ENCODE results near the gene OXSM.

OXSM gene

GRCh38 chr3:25789596-25790556 is at the start of gene OXSM:
Gene OXSM (plus strand): TSS chr3:25790090. CDS start chr3:25791021, 931 bp downstream.
- peak within 1 kb of the TSS; percentile 66 for H3K27ac ChIP-seq
- TF ChIP-seq CTCF (IDR thresholded peaks at IDR 0.05) (no peak), ZFX (IDR thresholded peaks at IDR 0.05; ENCODE audit: borderline replicate concordance) (no peak)

GRCh38 chr3:25744470-25744869 is 45.4 kb upstream of the OXSM start:
- H3K27ac ChIP-seq = no peak overlapping the region
- TF ChIP-seq ZFX (IDR thresholded peaks at IDR 0.05; ENCODE audit: borderline replicate concordance) = no peak
- TF ChIP-seq CTCF (IDR thresholded peaks at IDR 0.05) = no peak

GRCh38 chr3:25747033-25747432 is 42.9 kb upstream of the OXSM start:
- TF ChIP-seq CTCF (IDR thresholded peaks at IDR 0.05) (no peak), ZFX (IDR thresholded peaks at IDR 0.05; ENCODE audit: borderline replicate concordance) (no peak)
- no peak overlapping the region for H3K27ac ChIP-seq

- TF ChIP-seq CTCF (IDR thresholded peaks at IDR 0.05) (no peak), ZFX (IDR thresholded peaks at IDR 0.05; ENCODE audit: borderline replicate concordance) (no peak)
- H3K27ac ChIP-seq = no peak overlapping the region
These were observed 41.7 kb upstream of the OXSM start for GRCh38 chr3:25748189-25748588.

GRCh38 chr3:25749031-25749581 is 40.8 kb upstream of the OXSM start:
- TF ChIP-seq CTCF (IDR thresholded peaks at IDR 0.05) = no peak
- no peak for TF ChIP-seq ZFX (IDR thresholded peaks at IDR 0.05; ENCODE audit: borderline replicate concordance)
- no peak overlapping the region for H3K27ac ChIP-seq

GRCh38 chr3:25751048-25751447 is 38.8 kb upstream of the OXSM start:
- H3K27ac ChIP-seq = no peak overlapping the region
- TF ChIP-seq CTCF (IDR thresholded peaks at IDR 0.05) (no peak), ZFX (IDR thresholded peaks at IDR 0.05; ENCODE audit: borderline replicate concordance) (no peak)

GRCh38 chr3:25751725-25752124 is 38.2 kb upstream of the OXSM start:
- H3K27ac ChIP-seq = no peak overlapping the region
- TF ChIP-seq CTCF (IDR thresholded peaks at IDR 0.05) (no peak), ZFX (IDR thresholded peaks at IDR 0.05; ENCODE audit: borderline replicate concordance) (no peak)
